HEK293 (cell line): Measurements from ENCODE around the gene ACSF2.

Source experiments
- ATF2 ChIP-seq: fragments of 450-650 bp; formaldehyde crosslinking; IDR thresholded peaks from 2 replicates; pipeline ENCODE4 v1.5.1; 2016; ENCODE audit warnings: missing biosample characterization, missing genetic modification characterization, low read depth
- CTCF ChIP-seq: fragments of 450-650 bp; formaldehyde crosslinking; IDR thresholded peaks from 2 replicates; pipeline ENCODE4 v1.5.1; 2016; ENCODE audit warnings: missing biosample characterization, missing genetic modification characterization
- MEIS1 ChIP-seq: sonication (generic); formaldehyde crosslinking; IDR thresholded peaks from 2 replicates; pipeline ENCODE4 v1.8.1; 2022; ENCODE audit warnings: missing genetic modification reagents, mild to moderate bottlenecking, borderline replicate concordance
- PRDM4 ChIP-seq: fragments of 450-650 bp; formaldehyde crosslinking; IDR thresholded peaks from 2 replicates; pipeline ENCODE4 v1.5.1; 2017; ENCODE audit warnings: missing biosample characterization, missing genetic modification characterization
- ZNF16 ChIP-seq: fragments of 450-650 bp; formaldehyde crosslinking; IDR thresholded peaks from 2 replicates; pipeline ENCODE4 v1.5.1; 2016; ENCODE audit warnings: low read depth, missing biosample characterization, missing genetic modification characterization
- ZNF211 ChIP-seq: fragments of 450-650 bp; formaldehyde crosslinking; IDR thresholded peaks from 2 replicates; pipeline ENCODE4 v1.5.1; 2016; ENCODE audit warnings: low read depth, missing biosample characterization, missing genetic modification characterization
- ZNF404 ChIP-seq: fragments of 450-650 bp; formaldehyde crosslinking; IDR thresholded peaks from 2 replicates; pipeline ENCODE4 v1.5.1; 2017; ENCODE audit warnings: missing biosample characterization, missing genetic modification characterization
- ZNF426 ChIP-seq: fragments of 450-650 bp; formaldehyde crosslinking; IDR thresholded peaks from 2 replicates; pipeline ENCODE4 v1.5.1; 2017; ENCODE audit warnings: missing biosample characterization, missing genetic modification characterization, mild to moderate bottlenecking, inconsistent platforms, moderate library complexity
- ZNF530 ChIP-seq: fragments of 450-650 bp; formaldehyde crosslinking; IDR thresholded peaks from 2 replicates; pipeline ENCODE4 v1.5.1; 2016; ENCODE audit warnings: low read depth, missing biosample characterization, missing genetic modification characterization
- ZNF571 ChIP-seq: fragments of 450-650 bp; formaldehyde crosslinking; IDR thresholded peaks from 2 replicates; pipeline ENCODE4 v1.5.0; 2017; ENCODE audit warnings: missing biosample characterization, missing genetic modification characterization
- ZNF580 ChIP-seq: fragments of 450-650 bp; formaldehyde crosslinking; IDR thresholded peaks from 2 replicates; pipeline ENCODE4 v1.5.1; 2016; ENCODE audit warnings: missing biosample characterization, missing genetic modification characterization
- ZNF621 ChIP-seq: fragments of 450-650 bp; formaldehyde crosslinking; IDR thresholded peaks from 2 replicates; pipeline ENCODE4 v1.5.1; 2017; ENCODE audit warnings: missing biosample characterization, missing genetic modification characterization
- ZXDB ChIP-seq: fragments of 450-650 bp; formaldehyde crosslinking; IDR thresholded peaks from 2 replicates; pipeline ENCODE4 v1.5.1; 2016; ENCODE audit warnings: missing biosample characterization, missing genetic modification characterization

GRCh38 chr17:50505591-50506130, 79.6 kb downstream of the ACSF2 start:
- no peak for TF ChIP-seq ZNF16 (tag by site-specific recombination)
- no peak for TF ChIP-seq CTCF (tag by site-specific recombination)
- TF ChIP-seq MEIS1 (CRISPR knock-in tag) = no peak
- TF ChIP-seq ZNF580 (tag by site-specific recombination) = no peak
- no peak for TF ChIP-seq ZNF571 (tag by site-specific recombination)
- no peak for TF ChIP-seq ZXDB
- no peak for TF ChIP-seq ZNF211 (tag by site-specific recombination)
- TF ChIP-seq ZNF530 (tag by site-specific recombination) = no peak
- no peak for TF ChIP-seq ATF2
- TF ChIP-seq PRDM4 (tag by site-specific recombination) = no peak
- TF ChIP-seq ZNF621 (tag by site-specific recombination) = no peak
- TF ChIP-seq ZNF404 = no peak
- no peak for TF ChIP-seq ZNF426 (tag by site-specific recombination)
